SK-N-SH treated with all-trans-retinoic acid at 6 μM for 48 hours (cell line): ENCODE measurements around the gene FRMD1.

Source experiments
- ATAC-seq: fragments of 200-7000 bp; cut with Tn5 transposase; 3 replicates; pipeline ENCODE4 v1.9.1; 2020; ENCODE audit warnings: mild to moderate bottlenecking, moderate library complexity
- ARNTL ChIP-seq: fragments of 450-650 bp; formaldehyde crosslinking; IDR thresholded peaks from 2 replicates; pipeline ENCODE4 v1.5.0; 2020; ENCODE audit warnings: low read depth, mild to moderate bottlenecking, moderate library complexity, borderline replicate concordance
- BACH2 ChIP-seq: fragments of 250-450 bp; sonication (Bioruptor Pico); IDR thresholded peaks from 2 replicates; pipeline ENCODE4 v1.9.0; 2021; ENCODE audit warnings: mild to moderate bottlenecking, borderline replicate concordance
- CREB5 ChIP-seq: fragments of 250-450 bp; sonication (Bioruptor Pico); IDR thresholded peaks from 2 replicates; pipeline ENCODE4 v1.5.1; 2020; ENCODE audit warnings: low read depth, mild to moderate bottlenecking, moderate library complexity
- CSDC2 ChIP-seq: fragments of 250-450 bp; sonication (Bioruptor Pico); IDR thresholded peaks from 2 replicates; pipeline ENCODE4 v1.5.0; 2020; ENCODE audit warnings: mild to moderate bottlenecking, moderate library complexity
- CSRNP3 ChIP-seq: fragments of 250-450 bp; sonication (Bioruptor Pico); IDR thresholded peaks from 2 replicates; pipeline ENCODE4 v1.5.1; 2021; ENCODE audit warnings: mild to moderate bottlenecking, moderate library complexity
- ESRRG ChIP-seq: fragments of 250-450 bp; sonication (Bioruptor Pico); IDR thresholded peaks from 2 replicates; pipeline ENCODE4 v1.6.1; 2021; ENCODE audit warnings: mild to moderate bottlenecking
- GLIS3 ChIP-seq: fragments of 250-450 bp; sonication (Bioruptor Pico); IDR thresholded peaks from 2 replicates; pipeline ENCODE4 v1.5.0; 2020; ENCODE audit warnings: mild to moderate bottlenecking, moderate library complexity
- ISL1 ChIP-seq: fragments of 250-450 bp; sonication (Bioruptor Pico); IDR thresholded peaks from 2 replicates; pipeline ENCODE4 v2.1.2; 2022; ENCODE audit warnings: mild to moderate bottlenecking, moderate library complexity
- OSR1 ChIP-seq: fragments of 250-450 bp; sonication (Bioruptor Pico); IDR thresholded peaks from 2 replicates; pipeline ENCODE4 v1.8.0; 2022; ENCODE audit warnings: moderate library complexity, mild to moderate bottlenecking, inconsistent platforms
- PATZ1 ChIP-seq: fragments of 250-450 bp; sonication (Bioruptor Pico); IDR thresholded peaks from 2 replicates; pipeline ENCODE4 v1.8.0; 2020; ENCODE audit warnings: mild to moderate bottlenecking, moderate library complexity, borderline replicate concordance
- PPARA ChIP-seq: fragments of 250-450 bp; sonication (Bioruptor Pico); IDR thresholded peaks from 2 replicates; pipeline ENCODE4 v1.5.0; 2020; ENCODE audit warnings: mild to moderate bottlenecking, borderline replicate concordance
- RARB ChIP-seq: fragments of 250-450 bp; sonication (Bioruptor Pico); IDR thresholded peaks from 2 replicates; pipeline ENCODE4 v1.8.0; 2021; ENCODE audit warnings: mild to moderate bottlenecking, moderate library complexity
- SNAI2 ChIP-seq: fragments of 250-450 bp; sonication (Bioruptor Pico); IDR thresholded peaks from 2 replicates; pipeline ENCODE4 v1.5.0; 2020; ENCODE audit warnings: mild to moderate bottlenecking, moderate library complexity
- TOX ChIP-seq: fragments of 250-450 bp; sonication (Bioruptor Pico); IDR thresholded peaks from 2 replicates; pipeline ENCODE4 v1.8.0; 2021; ENCODE audit warnings: mild to moderate bottlenecking, moderate library complexity, borderline replicate concordance
- TSHZ2 ChIP-seq: fragments of 250-450 bp; sonication (Bioruptor Pico); IDR thresholded peaks from 2 replicates; pipeline ENCODE4 v1.5.0; 2020; ENCODE audit warnings: mild to moderate bottlenecking, moderate library complexity
- ZC3H10 ChIP-seq: fragments of 250-450 bp; sonication (Bioruptor Pico); IDR thresholded peaks from 2 replicates; pipeline ENCODE4 v1.5.1; 2021; ENCODE audit warnings: mild to moderate bottlenecking, moderate library complexity
- ZFP3 ChIP-seq: fragments of 250-450 bp; sonication (Bioruptor Pico); IDR thresholded peaks from 2 replicates; pipeline ENCODE4 v1.5.0; 2020; ENCODE audit warnings: mild to moderate bottlenecking, moderate library complexity
- ZFP30 ChIP-seq: fragments of 450-650 bp; formaldehyde crosslinking; IDR thresholded peaks from 2 replicates; pipeline ENCODE4 v1.5.0; 2022; ENCODE audit warnings: mild to moderate bottlenecking, moderate library complexity
- ZNF565 ChIP-seq: fragments of 450-650 bp; formaldehyde crosslinking; conservative IDR thresholded peaks from 2 replicates; pipeline ENCODE4 v1.5.0; 2020; ENCODE audit warnings: low read depth, mild to moderate bottlenecking, moderate library complexity
- ZNF70 ChIP-seq: fragments of 450-650 bp; formaldehyde crosslinking; IDR thresholded peaks from 2 replicates; pipeline ENCODE4 v1.5.0; 2020; ENCODE audit warnings: mild to moderate bottlenecking, moderate library complexity
- ZNF8 ChIP-seq: fragments of 450-650 bp; formaldehyde crosslinking; IDR thresholded peaks from 2 replicates; pipeline ENCODE4 v1.5.0; 2020; ENCODE audit warnings: mild to moderate bottlenecking, moderate library complexity

FRMD1 gene

GRCh38 chr6:168095716-168096250 lies 16.8 kb upstream of the FRMD1 start (continued):
- TF ChIP-seq RARB (no peak), BACH2 (CRISPR knock-in tag) (no peak), PATZ1 (no peak), TSHZ2 (no peak), CSDC2 (CRISPR knock-in tag) (no peak)

GRCh38 chr6:168095171-168095691 lies 16.2 kb upstream of the FRMD1 start:
- no peak for TF ChIP-seq RARB
- no peak for TF ChIP-seq ZFP30 (CRISPR knock-in tag)
- no peak for TF ChIP-seq ISL1 (CRISPR knock-in tag)
- TF ChIP-seq ZFP3: no peak
- TF ChIP-seq ZNF8 (CRISPR knock-in tag): no peak
- TF ChIP-seq BACH2 (CRISPR knock-in tag): no peak
- TF ChIP-seq CSDC2 (CRISPR knock-in tag): no peak
- TF ChIP-seq GLIS3 (CRISPR knock-in tag): no peak
- TF ChIP-seq ZNF565 (CRISPR knock-in tag): no peak
- no peak for TF ChIP-seq SNAI2 (CRISPR knock-in tag)
- TF ChIP-seq TSHZ2: no peak
- no peak for TF ChIP-seq ZC3H10 (CRISPR knock-in tag)
- no peak for TF ChIP-seq CSRNP3 (CRISPR knock-in tag)
- no peak for TF ChIP-seq CREB5 (CRISPR knock-in tag)
- ATAC-seq: no peak

GRCh38 chr6:168093634-168094033 lies 14.6 kb upstream of the FRMD1 start:
- ATAC-seq: no peak

GRCh38 chr6:168093071-168093505 lies 14.1 kb upstream of the FRMD1 start:
- no peak for ATAC-seq
- no peak for TF ChIP-seq ARNTL (CRISPR knock-in tag)
- no peak for TF ChIP-seq TOX (CRISPR knock-in tag)
- TF ChIP-seq BACH2 (CRISPR knock-in tag): no peak
- TF ChIP-seq CREB5 (CRISPR knock-in tag): no peak
- no peak for TF ChIP-seq ZNF70
- TF ChIP-seq PPARA (CRISPR knock-in tag): no peak
- no peak for TF ChIP-seq PATZ1
- TF ChIP-seq ESRRG (CRISPR knock-in tag): no peak
- no peak for TF ChIP-seq CSRNP3 (CRISPR knock-in tag)
- no peak for TF ChIP-seq ZNF8 (CRISPR knock-in tag)

More at GRCh38 chr6:168093634-168094033, 14.6 kb upstream of the FRMD1 start:
- TF ChIP-seq OSR1 (CRISPR knock-in tag) (no peak), ESRRG (CRISPR knock-in tag) (no peak), ARNTL (CRISPR knock-in tag) (no peak), ISL1 (CRISPR knock-in tag) (no peak)
